ENCODE measurements around the gene SMOC1.
"Not testable (repeated sequence)": the region's sequence is repeated elsewhere in the genome, so short reads cannot be mapped to it uniquely, and the experiment has no call there.

Gene SMOC1

DNA sequence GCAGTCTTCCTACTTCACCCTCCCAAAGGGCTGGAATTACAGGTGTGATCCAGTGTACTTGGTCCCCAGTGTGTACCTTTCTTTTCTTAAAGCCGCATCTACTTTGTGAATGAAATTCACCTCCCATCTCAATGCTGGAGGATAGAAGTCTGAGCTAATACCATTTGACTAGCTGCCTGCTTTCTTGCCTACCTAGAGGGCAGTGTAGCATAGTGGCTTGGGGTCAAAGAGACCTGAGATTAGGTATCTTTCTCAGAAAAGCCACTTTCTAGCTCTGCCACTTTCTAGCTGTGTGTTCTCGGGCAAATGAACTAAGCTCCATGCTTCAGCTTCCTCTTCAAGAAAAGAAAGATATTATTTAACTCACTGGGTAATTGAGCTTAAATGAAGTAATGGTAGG is 16.9 kb downstream of the SMOC1 start:
- no peak overlapping the region for H3K4me3 ChIP-seq (ENCODE audit: low read depth, low read length)

GRCh38 chr14:69896972-69897371 is 17.8 kb downstream of the SMOC1 start:
- H3K4me3 ChIP-seq (ENCODE audit: low read depth, low read length) = no peak overlapping the region

DNA sequence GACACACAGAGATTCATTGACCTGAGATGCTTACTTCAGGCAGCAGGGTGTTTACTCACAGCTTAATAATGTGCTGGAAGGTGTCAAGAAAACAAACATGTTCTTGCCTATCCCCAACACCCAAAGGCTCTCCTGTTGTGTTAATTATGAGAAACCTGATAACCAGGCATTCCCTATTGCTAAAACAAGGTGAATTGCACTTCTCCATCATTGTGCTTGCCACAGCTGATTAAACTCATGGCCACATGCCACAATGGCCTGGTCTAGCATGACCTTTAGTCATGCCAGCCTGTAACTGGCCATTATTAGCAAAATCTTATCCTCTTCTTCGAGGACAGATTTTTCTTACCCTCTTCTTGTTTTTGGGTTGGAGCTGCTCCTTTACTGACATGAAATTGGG is 21.4 kb downstream of the SMOC1 start:
- H3K4me3 ChIP-seq (ENCODE audit: low read depth, low read length) = no peak overlapping the region

- H3K4me3 ChIP-seq (ENCODE audit: low read depth, low read length) = no peak overlapping the region
Observed at GRCh38 chr14:69901113-69901951, 22.1 kb downstream of the SMOC1 start.

DNA sequence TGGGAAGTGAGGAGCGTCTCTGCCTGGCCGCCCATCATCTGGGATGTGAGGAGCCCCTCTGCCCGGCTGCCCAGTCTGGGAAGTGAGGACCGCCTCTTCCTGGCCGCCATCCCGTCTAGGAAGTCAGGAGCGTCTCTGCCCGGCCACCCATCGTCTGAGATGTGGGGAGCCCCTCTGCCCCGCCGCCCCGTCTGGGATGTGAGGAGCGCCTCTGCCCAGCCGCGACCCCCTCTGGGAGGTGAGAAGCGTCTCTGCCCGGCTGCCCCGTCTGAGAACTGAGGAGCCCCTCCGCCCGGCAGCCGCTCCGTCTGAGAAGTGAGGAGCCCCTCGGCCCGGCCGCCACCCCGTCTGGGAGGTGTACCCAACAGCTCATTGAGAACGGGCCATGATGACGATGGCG is 23.8 kb downstream of the SMOC1 start:
- H3K4me3 ChIP-seq (ENCODE audit: low read depth, low read length) = not testable (repeated sequence)

- no peak overlapping the region for H3K4me3 ChIP-seq (ENCODE audit: low read depth, low read length)
Observed at GRCh38 chr14:69904246-69904645, 25.0 kb downstream of the SMOC1 start.

- H3K4me3 ChIP-seq (ENCODE audit: low read depth, low read length) = no peak overlapping the region
Observed at GRCh38 chr14:69906201-69906600, 27.0 kb downstream of the SMOC1 start.

DNA sequence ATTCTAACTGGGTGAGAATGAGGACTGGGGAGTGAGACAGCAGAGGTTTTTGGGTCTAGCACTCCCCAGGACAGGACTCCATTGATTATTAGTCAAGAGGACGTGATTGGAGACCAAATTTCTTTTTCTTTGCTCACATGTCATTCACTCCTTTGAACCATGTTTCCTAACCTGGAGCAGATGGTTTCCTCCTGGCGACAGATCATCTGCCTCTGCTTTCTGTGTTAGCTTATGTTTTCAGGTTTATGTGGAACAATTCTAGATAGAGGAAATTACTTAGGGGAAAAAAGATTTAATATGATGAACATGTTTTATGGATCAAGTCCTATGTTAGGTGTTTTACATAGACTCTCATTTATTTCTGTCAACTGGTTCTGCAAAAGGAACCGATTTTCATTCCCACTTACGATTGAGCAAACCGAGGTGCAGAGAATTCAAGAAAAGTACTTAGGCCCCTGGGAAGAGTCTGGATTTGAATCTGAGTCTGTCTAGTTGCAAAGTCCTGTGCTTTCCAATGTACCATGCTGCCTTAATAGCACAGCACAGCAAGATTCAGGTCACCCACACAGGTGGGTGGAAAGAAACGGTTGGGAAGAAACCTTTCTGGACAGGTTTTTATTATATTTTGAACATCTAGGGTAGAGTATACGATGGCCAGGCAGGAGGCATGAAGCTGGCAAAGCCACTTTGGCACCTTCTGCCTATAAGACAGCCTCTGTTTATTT is 30.8 kb downstream of the SMOC1 start:
- H3K4me3 ChIP-seq (ENCODE audit: low read depth, low read length) = no peak overlapping the region

DNA sequence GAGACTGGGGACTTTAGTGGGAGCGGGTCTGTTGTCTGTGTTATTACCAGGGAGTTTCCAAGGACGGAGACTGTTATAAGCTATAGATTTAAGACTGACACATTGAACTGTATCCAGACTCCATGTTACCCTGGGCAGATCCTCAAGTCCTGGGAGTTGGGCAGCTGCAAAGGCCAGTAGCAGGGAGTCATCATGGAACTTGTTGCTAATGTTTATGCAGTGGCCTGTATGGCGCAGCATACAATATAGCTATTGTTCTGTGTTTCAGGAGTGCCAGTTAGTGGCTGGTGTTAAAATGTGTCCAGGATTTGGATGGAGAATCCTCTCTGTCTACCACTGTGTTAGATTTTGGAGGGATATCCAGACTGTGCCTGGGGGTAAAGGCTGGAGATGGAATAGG is 31.7 kb downstream of the SMOC1 start:
- no peak overlapping the region for H3K4me3 ChIP-seq (ENCODE audit: low read depth, low read length)

- H3K4me3 ChIP-seq (ENCODE audit: low read depth, low read length) = no peak overlapping the region
Observed at GRCh38 chr14:69913686-69914085, 34.5 kb downstream of the SMOC1 start.

- H3K4me3 ChIP-seq (ENCODE audit: low read depth, low read length) = no peak overlapping the region
Observed at GRCh38 chr14:69916396-69916795, 37.2 kb downstream of the SMOC1 start.

DNA sequence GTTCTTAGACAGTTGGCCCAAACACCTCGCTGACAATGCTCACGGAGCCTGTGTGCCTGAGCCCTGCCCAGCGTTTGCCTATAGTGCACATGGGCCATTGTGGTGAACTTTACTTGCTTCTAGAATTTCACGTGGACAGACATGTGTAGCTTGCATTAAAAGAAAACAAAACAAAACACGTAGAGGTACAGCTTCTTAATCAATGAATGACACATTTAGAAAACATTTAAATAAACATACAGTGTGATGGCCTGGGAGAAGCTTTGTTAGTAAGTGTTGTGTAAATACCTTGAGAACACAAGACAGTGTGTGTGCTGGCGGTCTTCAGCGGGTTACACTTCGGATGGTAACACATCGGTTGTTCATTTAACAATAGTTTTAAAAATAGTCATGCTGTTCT is 38.1 kb downstream of the SMOC1 start:
- no peak overlapping the region for H3K4me3 ChIP-seq (ENCODE audit: low read depth, low read length)

DNA sequence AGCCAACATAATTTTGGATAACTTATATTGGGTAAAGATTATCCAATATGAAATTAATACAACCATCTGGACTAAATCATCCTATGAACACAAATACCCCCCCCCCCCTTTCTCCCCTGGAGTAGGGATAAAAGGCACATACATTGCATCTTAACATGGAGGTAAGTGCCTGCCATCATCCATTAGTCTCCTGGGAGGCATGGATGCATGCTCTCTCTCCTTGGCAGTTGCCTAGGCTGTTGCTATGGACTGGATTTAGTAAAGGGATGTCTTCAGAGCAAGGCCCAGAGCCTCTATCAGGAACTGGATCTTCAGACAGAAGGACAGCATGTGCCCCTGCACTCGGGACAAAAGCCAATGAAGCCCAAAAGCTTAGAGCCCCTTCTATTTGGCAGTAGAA is 40.6 kb downstream of the SMOC1 start:
- no peak overlapping the region for H3K4me3 ChIP-seq (ENCODE audit: low read depth, low read length)

- no peak overlapping the region for H3K4me3 ChIP-seq (ENCODE audit: low read depth, low read length)
Observed at GRCh38 chr14:69921052-69921451, 41.8 kb downstream of the SMOC1 start.

GRCh38 chr14:69922198-69922597 is 43.0 kb downstream of the SMOC1 start:
- H3K4me3 ChIP-seq (ENCODE audit: low read depth, low read length) = no peak overlapping the region

DNA sequence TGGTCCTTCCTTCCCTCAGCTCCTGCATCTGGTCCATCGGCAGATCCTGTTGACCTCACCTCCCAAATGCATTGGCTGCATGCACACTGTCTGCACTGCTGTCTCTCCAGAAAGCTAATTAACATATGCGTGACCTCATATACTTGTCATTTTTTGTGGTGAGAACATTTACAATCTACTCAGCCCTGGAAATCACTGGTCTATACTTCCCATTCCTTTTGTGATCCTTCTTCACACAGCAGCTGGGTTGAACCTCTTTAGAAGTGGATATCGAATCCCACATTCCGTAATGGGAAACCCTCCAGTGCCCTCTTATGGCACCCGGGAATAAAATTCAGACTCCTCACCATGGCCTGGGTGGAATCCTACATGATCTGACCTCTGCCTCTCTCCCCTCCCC is 45.0 kb downstream of the SMOC1 start:
- no peak overlapping the region for H3K4me3 ChIP-seq (ENCODE audit: low read depth, low read length)

DNA sequence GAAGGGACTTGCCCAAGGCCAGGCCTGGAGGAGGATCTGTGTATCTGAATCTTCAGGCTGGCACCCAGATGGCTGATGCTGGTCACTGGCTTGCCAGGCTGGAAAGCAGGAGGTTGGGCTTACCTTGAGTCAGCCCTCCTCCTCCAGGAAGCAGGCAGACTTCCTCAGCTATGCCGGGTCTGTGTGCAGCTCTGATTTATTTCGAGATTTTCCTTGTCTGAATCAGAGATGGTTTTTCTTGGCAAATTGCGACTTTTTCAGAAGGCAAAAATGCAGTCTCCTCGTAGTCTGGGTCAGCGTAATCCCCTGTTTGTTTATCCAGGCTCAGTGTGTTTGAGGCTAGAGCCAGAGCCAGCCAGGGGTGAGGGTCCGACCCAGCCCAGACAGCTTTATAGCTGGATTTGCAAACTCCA is 48.9 kb downstream of the SMOC1 start:
- H3K4me3 ChIP-seq (ENCODE audit: low read depth, low read length) = no peak overlapping the region

DNA sequence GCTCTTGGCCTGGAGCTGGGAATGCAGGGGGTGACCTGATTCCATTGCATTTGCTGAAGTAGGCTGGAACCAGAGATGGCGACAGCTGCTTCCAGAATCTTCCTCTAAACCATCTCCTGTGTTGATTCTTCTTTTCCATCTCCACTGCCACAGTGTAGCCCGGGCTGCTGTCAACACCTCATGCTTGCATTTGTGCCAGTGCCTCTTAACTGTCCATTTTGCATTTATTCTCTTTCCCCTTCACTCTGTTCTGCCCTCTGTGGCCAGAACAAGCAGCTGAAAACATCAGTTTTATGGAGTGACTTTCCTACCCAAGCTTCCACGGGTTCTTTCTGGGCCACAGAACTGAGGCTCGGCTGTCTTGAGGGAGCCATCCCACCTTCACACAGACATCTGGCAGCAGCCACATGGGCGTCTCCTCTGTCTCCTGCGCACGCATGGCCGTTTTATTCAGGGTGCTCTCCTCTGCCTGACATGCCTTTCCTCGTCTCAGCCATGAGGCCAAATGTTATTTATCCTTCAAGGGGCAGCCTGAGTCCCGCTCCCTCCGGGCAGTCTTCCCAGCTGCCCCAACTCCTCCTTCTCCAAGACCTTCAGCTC is 51.7 kb downstream of the SMOC1 start:
- H3K4me3 ChIP-seq (ENCODE audit: low read depth, low read length) = no peak overlapping the region

DNA sequence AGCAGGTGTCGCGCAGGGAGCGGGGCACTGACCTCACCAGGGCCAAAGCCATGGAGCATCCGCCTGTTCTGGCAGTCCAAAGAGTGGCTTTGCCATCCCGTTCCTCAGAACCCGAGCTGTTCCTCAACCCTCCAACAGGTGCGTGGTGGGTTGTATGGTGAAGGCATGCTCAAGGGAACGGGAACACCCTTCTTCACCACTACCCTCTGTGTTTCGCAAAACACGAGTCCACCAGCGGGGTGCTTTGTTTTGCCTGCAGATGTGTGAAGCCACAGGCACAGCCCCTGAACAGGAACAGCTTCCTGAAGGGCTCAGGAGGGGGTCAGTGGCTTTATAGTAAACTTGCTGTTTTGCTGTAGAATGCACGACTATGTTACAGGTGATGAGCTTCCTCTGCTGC is 52.7 kb downstream of the SMOC1 start:
- H3K4me3 ChIP-seq (ENCODE audit: low read depth, low read length) = no peak overlapping the region

DNA sequence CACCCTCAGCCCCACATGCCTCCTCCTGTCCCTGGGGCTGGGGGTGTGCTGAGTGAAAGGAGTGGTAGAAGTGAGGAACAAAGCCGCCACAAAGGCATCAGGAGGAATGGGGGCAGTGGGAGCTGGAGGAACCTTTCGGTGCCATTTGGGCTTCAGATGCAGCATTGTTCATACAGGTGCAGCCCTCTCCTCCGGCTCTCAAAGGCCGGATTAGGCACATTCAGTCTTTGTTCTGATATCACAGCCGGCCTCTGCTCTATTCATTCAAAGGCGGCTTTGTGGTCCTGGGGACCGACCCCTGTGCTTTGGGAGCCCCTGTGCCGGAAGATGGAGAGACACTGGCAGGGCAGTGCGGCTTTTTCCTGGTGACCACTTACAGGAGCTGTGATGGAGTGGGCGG is 53.2 kb downstream of the SMOC1 start:
- no peak overlapping the region for H3K4me3 ChIP-seq (ENCODE audit: low read depth, low read length)

DNA sequence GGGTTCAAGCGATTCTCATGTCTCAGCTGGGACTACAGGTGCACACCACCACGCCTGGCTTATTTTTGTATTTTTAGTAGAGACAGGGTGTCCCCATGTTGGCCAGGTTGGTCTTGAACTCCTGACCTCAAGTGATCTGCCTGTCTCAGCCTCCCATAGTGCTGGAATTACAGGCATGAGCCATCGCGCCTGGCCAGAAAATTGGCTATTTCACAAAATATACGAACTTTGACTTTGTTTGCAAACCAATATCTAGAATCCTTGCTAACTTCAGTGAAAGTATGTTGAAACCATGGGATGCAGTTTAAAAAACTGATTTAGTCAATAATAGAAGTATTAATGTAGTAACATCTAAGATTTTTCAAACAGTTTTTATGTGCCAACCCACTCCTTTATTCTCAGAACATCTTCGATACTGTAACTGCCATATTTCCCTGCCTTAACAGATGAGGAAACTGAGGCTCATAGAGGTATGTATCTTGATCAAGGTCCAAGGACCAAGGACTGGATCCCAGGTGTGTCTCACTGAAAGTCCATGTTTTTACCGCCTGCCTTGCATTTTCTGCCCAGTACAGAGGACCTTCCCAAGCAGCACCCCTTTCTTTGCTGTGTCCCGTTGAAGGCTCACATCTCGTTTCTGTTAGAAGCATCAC is 54.5 kb downstream of the SMOC1 start:
- no peak overlapping the region for H3K4me3 ChIP-seq (ENCODE audit: low read depth, low read length)
